ENCODE results near the gene PEA15.

- TF ChIP-seq CTCF (IDR thresholded peaks at IDR 0.05; ENCODE audit: low read length) (no peak), EZH2 (IDR thresholded peaks at IDR 0.05; ENCODE audit: borderline replicate concordance, low read length) (no peak)
Observed at GRCh38 chr1:160171980-160172379, 33.2 kb upstream of the PEA15 start.

Measured in OCI-LY1 (cell line).